Gastroesophageal sphincter (tissue), 4 donors: ENCODE results near the gene METTL17. TPM values are rescaled to one million over a fixed set of nuclear protein-coding genes. Genes with fewer than 3 reads are reported as not detected.
"Not testable (repeated sequence)": the region's sequence is repeated elsewhere in the genome, so short reads cannot be mapped to it uniquely, and the experiment has no call there.

Source experiments
- ATAC-seq: fragments of 150-250 bp; one replicate; pipeline ENCODE4 v1.9.1; 2016; ENCODE audit warnings: mild to moderate bottlenecking, moderate library complexity
- H3K27ac ChIP-seq, 4 donors: fragments of 200-600 bp; sonication (generic) in 3 of 4; 1 replicate in 3 of 4; 2 replicates in 1 of 4; pipeline ENCODE4 v1.5.1; 2016 to 2019
- H3K27me3 ChIP-seq: fragments of 200-600 bp; sonication (generic); one replicate; pipeline ENCODE4 v1.5.1; 2019
- H3K36me3 ChIP-seq, 2 donors: fragments of 200-600 bp; sonication (generic); one replicate each; pipeline ENCODE4 v1.5.1; 2019; ENCODE audit warnings: control low read depth in 1 of 2
- H3K4me1 ChIP-seq, 3 donors: fragments of 200-600 bp; sonication (generic); 1 replicate in 2 of 3; 2 replicates in 1 of 3; pipeline ENCODE4 v1.5.1; 2016 to 2019; ENCODE audit warnings: control low read depth in 2 of 3
- H3K4me3 ChIP-seq, 2 donors: fragments of 200-600 bp; sonication (generic); one replicate each; pipeline ENCODE4 v1.5.1; 2019; ENCODE audit warnings: mild to moderate bottlenecking in 1 of 2, moderate library complexity in 1 of 2
- H3K9me3 ChIP-seq, 3 donors: fragments of 200-600 bp; sonication (generic); one replicate each; pipeline ENCODE4 v1.5.1; 2017 to 2019; ENCODE audit warnings: control low read depth in 2 of 3
- CTCF ChIP-seq, 4 experiments: fragments of 200-600 bp in 2 of 4; fragments of 450-650 bp in 2 of 4; sonication (generic) in 1 of 4; IDR thresholded peaks; one replicate each; pipeline ENCODE4 v1.5.1; 2017 to 2019; ENCODE audit warnings: antibody characterized with exemption in 4 of 4, mild to moderate bottlenecking in 2 of 4, moderate library complexity in 2 of 4
- EP300 ChIP-seq: sonication (generic); formaldehyde crosslinking; IDR thresholded peaks from one replicate; pipeline ENCODE4 v1.6.1; 2017; ENCODE audit warnings: antibody characterized with exemption, mild to moderate bottlenecking
- POLR2A ChIP-seq, 2 donors: fragments of 450-650 bp; IDR thresholded peaks; one replicate each; pipeline ENCODE4 v1.6.1; 2017; ENCODE audit warnings: antibody characterized with exemption in 2 of 2, mild to moderate bottlenecking in 2 of 2, moderate library complexity in 1 of 2
- POLR2AphosphoS5 ChIP-seq: sonication (generic); formaldehyde crosslinking; IDR thresholded peaks from one replicate; pipeline ENCODE4 v1.6.1; 2017; ENCODE audit warnings: antibody characterized with exemption
- WGBS, 2 donors: methylation state at CpG; one replicate each; pipeline ENCODE4 v1.1.5; 2018; ENCODE audit warnings: low coverage in 1 of 2; 5-methylcytosine and 5-hydroxymethylcytosine counted together
- total RNA-seq, 4 donors: library from RNA; depleted of rRNA; stranded (reverse); fragments of >200 nt; gene quantifications; one replicate each; pipeline ENCODE4 v1.1.0, GENCODE V29; 2016

The METTL17 gene
- total RNA-seq, 4 donors from 2014 or later: 25.2 to 94.9 (median 64.1) TPM

- no peak for ATAC-seq
- Histone ChIP-seq H3K9me3 (no peaks in the 10 kb centered on the region), H3K36me3 (no peaks in the 10 kb centered on the region), H3K27me3 (no peaks in the 10 kb centered on the region), H3K4me3 (no peak overlapping the region), H3K27ac (peak overlapping the region in 2 of 4 donors; percentile 7 to 21), H3K4me1 (peaks cover 14 to 26% (median 17%) of the 10 kb centered on the region in 3 donors)
- TF ChIP-seq EP300 (no peak), POLR2AphosphoS5 (no peak), CTCF (IDR thresholded peaks at IDR 0.05) (no peak), POLR2A (IDR thresholded peaks at IDR 0.05) (no peak)
- WGBS, 2 donors: 89 to 100% methylated on average over 2 to 3 of the region's 3 CpGs
Measured at GRCh38 chr14:21037156-21037555, 47.4 kb downstream of the METTL17 start.

DNA sequence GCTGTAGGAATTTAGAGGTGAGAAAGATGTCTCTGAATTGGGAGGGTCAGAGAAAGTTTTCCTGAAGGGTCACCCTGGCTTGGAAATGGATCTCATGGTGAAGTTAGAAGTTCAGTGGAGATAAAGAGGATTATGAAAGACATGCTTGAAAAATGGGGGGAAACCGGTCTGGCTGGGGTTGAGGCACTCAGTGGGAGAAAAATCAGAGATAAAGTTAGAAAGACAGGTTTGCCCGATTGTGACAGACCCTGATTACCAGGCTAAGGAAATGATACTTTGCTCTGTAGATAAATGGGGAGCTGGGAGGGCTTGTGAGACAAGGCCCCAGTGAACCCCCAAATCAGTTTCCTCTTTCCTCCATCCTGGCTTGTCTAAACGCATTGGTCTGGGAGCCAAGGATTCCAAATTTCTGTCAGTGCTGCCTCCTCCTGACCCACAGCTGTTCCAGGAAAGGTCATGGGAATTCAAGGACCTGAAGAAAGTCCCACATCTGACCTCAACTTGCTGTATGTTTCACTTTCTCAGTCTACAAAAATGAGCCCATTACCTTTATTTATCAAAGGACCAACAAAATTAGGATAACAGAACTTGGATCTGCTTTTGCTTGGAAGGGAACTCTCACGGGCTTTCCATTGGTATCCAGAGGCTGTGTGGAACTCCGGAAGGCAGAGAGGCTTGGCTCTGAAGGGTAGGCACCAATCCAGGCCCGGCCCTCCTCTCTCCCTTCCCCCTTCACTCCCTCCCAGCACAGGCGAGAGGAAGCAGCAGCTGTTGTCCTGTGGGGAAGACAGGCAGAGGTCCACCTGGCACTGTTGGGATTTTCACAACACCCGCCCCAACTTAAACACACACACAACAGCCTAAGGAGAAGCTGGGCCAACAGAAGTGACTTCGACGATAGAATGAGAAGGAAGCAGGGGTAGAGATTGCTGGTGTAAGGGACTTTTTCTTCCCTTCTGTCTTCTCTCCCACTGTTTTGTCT, 49.0 kb downstream of the METTL17 start:
- peak; percentile 98 for ATAC-seq
- peak overlapping the region; percentile 80 to 86 (median 84) for H3K27ac ChIP-seq
- H3K27me3 ChIP-seq: no peaks in the 10 kb centered on the region
- no peaks in the 10 kb centered on the region for H3K36me3 ChIP-seq
- H3K9me3 ChIP-seq: no peaks in the 10 kb centered on the region
- WGBS, 2 donors: 4 to 17% methylated on average over 6 to 7 of the region's 10 CpGs
- H3K4me1 ChIP-seq: peaks cover 14 to 38% (median 17%) of the 10 kb centered on the region in 3 donors
- TF ChIP-seq POLR2AphosphoS5: peak; percentile 58
- TF ChIP-seq CTCF (IDR thresholded peaks at IDR 0.05): peak in 1 of 4 experiments; percentile 2
- no peak for TF ChIP-seq EP300
- TF ChIP-seq POLR2A (IDR thresholded peaks at IDR 0.05): no peak
- peak overlapping the region in 1 of 2 donors; percentile 22 for H3K4me3 ChIP-seq

- ATAC-seq: peak; percentile 42
- Histone ChIP-seq H3K9me3 (no peaks in the 10 kb centered on the region), H3K27ac (peak overlapping the region; percentile 80 to 86 (median 84)), H3K27me3 (no peaks in the 10 kb centered on the region), H3K4me1 (peaks cover 14 to 44% (median 17%) of the 10 kb centered on the region in 3 donors), H3K36me3 (no peaks in the 10 kb centered on the region), H3K4me3 (peak overlapping the region in 1 of 2 donors; percentile 22)
- TF ChIP-seq EP300: no peak
- peak; percentile 54 to 83 (median 80) for TF ChIP-seq CTCF (IDR thresholded peaks at IDR 0.05)
- no peak for TF ChIP-seq POLR2AphosphoS5
- TF ChIP-seq POLR2A (IDR thresholded peaks at IDR 0.05): no peak
- 20 to 50% methylated on average over 7 to 8 of the region's 8 CpGs for WGBS, 2 donors
Measured at GRCh38 chr14:21039585-21040369, 50.0 kb downstream of the METTL17 start.

GRCh38 chr14:21040370-21040925, 50.7 kb downstream of the METTL17 start:
- Histone ChIP-seq H3K36me3 (no peaks in the 10 kb centered on the region), H3K4me3 (no peak overlapping the region), H3K27ac (no peak overlapping the region), H3K27me3 (no peaks in the 10 kb centered on the region), H3K9me3 (no peaks in the 10 kb centered on the region), H3K4me1 (peaks cover 14 to 44% (median 17%) of the 10 kb centered on the region in 3 donors)
- no peak for ATAC-seq
- 55 to 64% methylated on average over 7 to 8 of the region's 8 CpGs for WGBS, 2 donors
- TF ChIP-seq CTCF (IDR thresholded peaks at IDR 0.05): no peak
- no peak for TF ChIP-seq EP300
- TF ChIP-seq POLR2A (IDR thresholded peaks at IDR 0.05): no peak
- TF ChIP-seq POLR2AphosphoS5: no peak

DNA sequence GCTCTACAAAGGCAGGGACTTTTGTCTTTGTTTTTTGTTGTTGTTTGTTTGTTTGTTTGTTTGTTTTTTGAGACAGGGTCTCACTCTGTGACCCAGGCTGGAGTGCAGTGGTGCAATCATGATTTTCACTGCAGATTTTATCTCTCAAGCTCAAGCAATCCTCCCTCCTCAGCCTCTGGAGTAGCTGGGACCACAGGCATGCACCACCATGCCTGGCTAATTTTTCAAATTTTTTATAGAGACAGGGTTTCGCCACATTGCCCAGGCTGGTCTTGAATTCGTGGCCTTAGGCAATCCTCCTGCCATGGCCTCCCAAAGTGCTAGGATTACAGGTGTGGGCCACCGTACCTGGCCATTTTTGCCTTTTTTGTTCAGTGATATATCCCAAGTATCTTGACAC, 51.2 kb downstream of the METTL17 start:
- not testable (repeated sequence) for H3K27ac ChIP-seq, H3K36me3 ChIP-seq, H3K27me3 ChIP-seq, H3K4me3 ChIP-seq, H3K9me3 ChIP-seq, ATAC-seq
- WGBS, 2 donors: 75% methylated on average over 3 of the region's 3 CpGs; no CpG with 5 or more reads in 1 of the 2 donors
- peaks cover 14 to 44% (median 17%) of the 10 kb centered on the region in 3 donors for H3K4me1 ChIP-seq
